ENCODE results near the gene DHX15. TPM values are rescaled to one million over a fixed set of nuclear protein-coding genes. Genes with fewer than 3 reads are reported as not detected.

DHX15 gene
- total RNA-seq, 1 donor from 2014 or later = 181 TPM

- Histone ChIP-seq H3K27me3 (ENCODE audit: control insufficient read depth, insufficient read depth, low read length) (no peaks in the 10 kb centered on the region), H3K4me3 (ENCODE audit: low read depth, low read length) (peak overlapping the region; percentile 98), H3K36me3 (ENCODE audit: control insufficient read depth, insufficient read depth, low read length) (peaks cover 3% of the 10 kb centered on the region)
- no peak for FAIRE-seq
- peak; percentile 52 for DNase-seq (ENCODE audit: low read depth)
- TF ChIP-seq CTCF (IDR thresholded peaks at IDR 0.05; ENCODE audit: insufficient read depth, low read length, severe bottlenecking) = no peak
These were observed 723 bp downstream of the DHX15 start for GRCh38 chr4:24583451-24584210.

- no peak for TF ChIP-seq CTCF (IDR thresholded peaks at IDR 0.05; ENCODE audit: insufficient read depth, low read length, severe bottlenecking)
- FAIRE-seq (no peak), DNase-seq (ENCODE audit: low read depth) (no peak)
- Histone ChIP-seq H3K27me3 (ENCODE audit: control insufficient read depth, insufficient read depth, low read length) (no peaks in the 10 kb centered on the region), H3K36me3 (ENCODE audit: control insufficient read depth, insufficient read depth, low read length) (peaks cover 3% of the 10 kb centered on the region), H3K4me3 (ENCODE audit: low read depth, low read length) (peak overlapping the region; percentile 98)
These were observed 2.0 kb downstream of the DHX15 start for GRCh38 chr4:24582235-24582832.

- no peak for TF ChIP-seq CTCF (IDR thresholded peaks at IDR 0.05; ENCODE audit: insufficient read depth, low read length, severe bottlenecking)
- H3K4me3 ChIP-seq (ENCODE audit: low read depth, low read length) = no peak overlapping the region
- DNase-seq (ENCODE audit: low read depth) (no peak), FAIRE-seq (no peak)
- peaks cover 11% of the 10 kb centered on the region for H3K36me3 ChIP-seq (ENCODE audit: control insufficient read depth, insufficient read depth, low read length)
- H3K27me3 ChIP-seq (ENCODE audit: control insufficient read depth, insufficient read depth, low read length) = no peaks in the 10 kb centered on the region
These were observed 6.0 kb downstream of the DHX15 start for GRCh38 chr4:24578364-24578763.

- H3K27me3 ChIP-seq (ENCODE audit: control insufficient read depth, insufficient read depth, low read length) = no peaks in the 10 kb centered on the region
- FAIRE-seq = no peak
- peaks cover 11% of the 10 kb centered on the region for H3K36me3 ChIP-seq (ENCODE audit: control insufficient read depth, insufficient read depth, low read length)
- no peak for TF ChIP-seq CTCF (IDR thresholded peaks at IDR 0.05; ENCODE audit: insufficient read depth, low read length, severe bottlenecking)
- no peak for DNase-seq (ENCODE audit: low read depth)
- H3K4me3 ChIP-seq (ENCODE audit: low read depth, low read length) = no peak overlapping the region
These were observed 8.1 kb downstream of the DHX15 start for GRCh38 chr4:24576276-24576675.

- H3K36me3 ChIP-seq (ENCODE audit: control insufficient read depth, insufficient read depth, low read length) = peaks cover 8% of the 10 kb centered on the region
- TF ChIP-seq CTCF (IDR thresholded peaks at IDR 0.05; ENCODE audit: insufficient read depth, low read length, severe bottlenecking) = no peak
These were observed 10.1 kb downstream of the DHX15 start for GRCh38 chr4:24574236-24574635.

More at GRCh38 chr4:24574236-24574635, 10.1 kb downstream of the DHX15 start:
- FAIRE-seq (no peak), DNase-seq (ENCODE audit: low read depth) (no peak)
- Histone ChIP-seq H3K4me3 (ENCODE audit: low read depth, low read length) (no peak overlapping the region), H3K27me3 (ENCODE audit: control insufficient read depth, insufficient read depth, low read length) (no peaks in the 10 kb centered on the region)
